ENCODE results near the gene SCMH1.

DNA sequence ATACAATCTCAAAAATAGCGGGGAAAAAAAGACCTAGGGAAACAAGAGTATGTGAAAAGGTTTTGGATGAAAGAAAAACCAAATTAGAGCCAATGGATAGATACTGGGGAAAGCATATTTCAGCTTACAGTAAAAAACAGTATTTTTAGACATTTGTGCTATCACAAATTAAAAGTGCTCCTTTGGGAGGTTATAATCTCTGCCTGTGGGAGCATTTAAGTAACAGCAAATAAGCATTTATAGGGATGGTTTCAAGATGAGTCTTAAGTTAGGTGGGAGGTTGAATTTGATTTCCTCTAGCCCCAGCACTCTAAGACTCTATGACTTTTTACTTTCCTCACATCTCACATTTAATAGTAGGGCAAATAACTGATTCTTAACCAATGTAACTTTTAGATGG lies 141.0 kb downstream of the SCMH1 start:
- TF ChIP-seq, protein P1, sequence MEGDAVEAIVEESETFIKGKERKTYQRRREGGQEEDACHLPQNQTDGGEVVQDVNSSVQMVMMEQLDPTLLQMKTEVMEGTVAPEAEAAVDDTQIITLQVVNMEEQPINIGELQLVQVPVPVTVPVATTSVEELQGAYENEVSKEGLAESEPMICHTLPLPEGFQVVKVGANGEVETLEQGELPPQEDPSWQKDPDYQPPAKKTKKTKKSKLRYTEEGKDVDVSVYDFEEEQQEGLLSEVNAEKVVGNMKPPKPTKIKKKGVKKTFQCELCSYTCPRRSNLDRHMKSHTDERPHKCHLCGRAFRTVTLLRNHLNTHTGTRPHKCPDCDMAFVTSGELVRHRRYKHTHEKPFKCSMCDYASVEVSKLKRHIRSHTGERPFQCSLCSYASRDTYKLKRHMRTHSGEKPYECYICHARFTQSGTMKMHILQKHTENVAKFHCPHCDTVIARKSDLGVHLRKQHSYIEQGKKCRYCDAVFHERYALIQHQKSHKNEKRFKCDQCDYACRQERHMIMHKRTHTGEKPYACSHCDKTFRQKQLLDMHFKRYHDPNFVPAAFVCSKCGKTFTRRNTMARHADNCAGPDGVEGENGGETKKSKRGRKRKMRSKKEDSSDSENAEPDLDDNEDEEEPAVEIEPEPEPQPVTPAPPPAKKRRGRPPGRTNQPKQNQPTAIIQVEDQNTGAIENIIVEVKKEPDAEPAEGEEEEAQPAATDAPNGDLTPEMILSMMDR (IDR thresholded peaks at IDR 0.05): no peak
- no peak for TF ChIP-seq POLR2A (IDR thresholded peaks at IDR 0.05)
- no peak for TF ChIP-seq POLR2AphosphoS5 (IDR thresholded peaks at IDR 0.05)

Measured in breast epithelium (tissue), 3 donors.